GM12878 (cell line): ENCODE data around the gene VSX1. TPM values are rescaled to one million over a fixed set of nuclear protein-coding genes. Genes with fewer than 3 reads are reported as not detected.

Source experiments
- ATAC-seq: fragments of 200-7000 bp; cut with Tn5 transposase; 3 replicates; pipeline ENCODE4 v1.9.1; 2020; ENCODE audit warnings: mild to moderate bottlenecking, moderate library complexity
- BruUV-seq: library from RNA; stranded (reverse); fragments of 400-500 nt; replicated peaks from 2 replicates; lab custom pipeline; 2021; lab: Mats Ljungman, UMichigan
- CTCF ChIA-PET: fragments of 300-600 bp; sonication (Branson Sonifier 250); formaldehyde crosslinking; extraction: SDS; loops from one replicate; lab custom pipeline; 2021; ENCODE audit warnings: inconsistent platforms; lab: Yijun Ruan, JAX
- POLR2A ChIA-PET: fragments of 350-600 bp; formaldehyde crosslinking; extraction: SDS; loops from one replicate; lab custom pipeline; 2021; ENCODE audit warnings: inconsistent platforms; lab: Charles Lee
- RAD21 ChIA-PET: fragments of 300-600 bp; sonication (Branson Sonifier 250); formaldehyde crosslinking; loops from one replicate; lab custom pipeline; 2023; ENCODE audit warnings: antibody characterized with exemption; ENCODE audit not compliant: unreplicated experiment; lab: Charles Lee
- SMC1A ChIA-PET: fragments of 300-600 bp; sonication (Branson Sonifier 250); formaldehyde crosslinking; loops from one replicate; lab custom pipeline; 2023; ENCODE audit not compliant: unreplicated experiment, uncharacterized antibody; lab: Charles Lee
- DNase-seq: peaks from one replicate; pipeline ENCODE4 v3.0.0-alpha.2; 2011; ENCODE audit warnings: low read depth, low spot score
- FAIRE-seq: peaks from 3 replicates; lab custom pipeline; 2011; peaks lifted over from hg19 to GRCh38; lab: Jason Lieb, UNC
- H2AFZ ChIP-seq: 2 replicates; pipeline ENCODE4 v1.6.0; 2011; ENCODE audit warnings: low read depth, low read length, control low read depth; ENCODE audit not compliant: control insufficient read depth
- H3K27ac ChIP-seq: 2 replicates; pipeline ENCODE4 v1.5.1; 2011; ENCODE audit warnings: control low read depth; ENCODE audit not compliant: control insufficient read depth, insufficient read depth
- H3K27me3 ChIP-seq, 2 experiments: replicated peaks in 1 of 2; 2 replicates each; pipeline versions ENCODE4 v1.6.0 to v1.6.1; 2011; ENCODE audit warnings: low read length in 1 of 2; ENCODE audit not compliant: control insufficient read depth in 2 of 2, insufficient read depth in 2 of 2
- H3K36me3 ChIP-seq, 2 experiments: 2 replicates each; pipeline ENCODE4 v1.5.1; 2011; ENCODE audit warnings: low read length in 1 of 2; ENCODE audit not compliant: control insufficient read depth in 2 of 2, insufficient read depth in 2 of 2
- H3K4me1 ChIP-seq: 2 replicates; pipeline ENCODE4 v1.6.1; 2011; ENCODE audit warnings: mild to moderate bottlenecking, low read length, moderate library complexity, mixed read lengths; ENCODE audit not compliant: control insufficient read depth, insufficient read depth
- H3K4me2 ChIP-seq: 2 replicates; pipeline ENCODE4 v1.6.0; 2011; ENCODE audit warnings: control low read depth; ENCODE audit not compliant: control insufficient read depth, insufficient read depth
- H3K4me3 ChIP-seq: fragments of 200-600 bp; sonication (generic); 2 replicates; pipeline ENCODE4 v1.5.1; 2016
- H3K79me2 ChIP-seq: 2 replicates; pipeline ENCODE4 v1.6.0; 2011; ENCODE audit warnings: low read length; ENCODE audit not compliant: control insufficient read depth, insufficient read depth
- H3K9ac ChIP-seq: 2 replicates; pipeline ENCODE4 v1.8.0; 2011; ENCODE audit warnings: low read length, control low read depth, mixed read lengths; ENCODE audit not compliant: control insufficient read depth, insufficient read depth
- H3K9me3 ChIP-seq: replicated peaks from 3 replicates; pipeline ENCODE4 v1.5.1; 2011; ENCODE audit warnings: mild to moderate bottlenecking, low read length; ENCODE audit not compliant: control insufficient read depth, insufficient read depth
- H4K20me1 ChIP-seq: 2 replicates; pipeline ENCODE4 v1.6.0; 2011; ENCODE audit not compliant: control insufficient read depth, insufficient read depth
- CBX3 ChIP-seq: fragments of 200-600 bp; sonication (generic); IDR thresholded peaks from 2 replicates; pipeline ENCODE4 v1.6.1; 2016; ENCODE audit warnings: low read depth, borderline replicate concordance
- CHD1 ChIP-seq: IDR thresholded peaks from 2 replicates; pipeline ENCODE4 v1.6.1; 2012; ENCODE audit warnings: low read depth, low read length, improper control_type of control experiment
- CREB1 ChIP-seq: IDR thresholded peaks from 2 replicates; pipeline ENCODE4 v1.6.1; 2012; ENCODE audit warnings: low read depth, mild to moderate bottlenecking, inconsistent platforms
- GATAD2B ChIP-seq: fragments of 450-650 bp; conservative IDR thresholded peaks from 2 replicates; pipeline ENCODE4 v1.6.1; 2017; ENCODE audit warnings: low read depth, mild to moderate bottlenecking, moderate library complexity
- KAT2A ChIP-seq: conservative IDR thresholded peaks from 2 replicates; pipeline ENCODE4 v1.6.1; 2011; ENCODE audit warnings: low read depth, low read length; ENCODE audit not compliant: control insufficient read depth
- NFYA ChIP-seq: IDR thresholded peaks from 2 replicates; pipeline ENCODE4 v1.6.1; 2011; ENCODE audit warnings: low read depth, mild to moderate bottlenecking, low read length, improper control_type of control experiment, borderline replicate concordance
- PAX8 ChIP-seq: fragments of 450-650 bp; IDR thresholded peaks from 2 replicates; pipeline ENCODE4 v1.6.1; 2017; ENCODE audit warnings: mild to moderate bottlenecking, moderate library complexity
- POLR2A ChIP-seq: IDR thresholded peaks from 2 replicates; pipeline ENCODE4 v1.6.1; 2011; ENCODE audit warnings: low read depth, mild to moderate bottlenecking, low read length
- TAF1 ChIP-seq: IDR thresholded peaks from 2 replicates; pipeline ENCODE4 v1.6.1; 2011; ENCODE audit warnings: mild to moderate bottlenecking, low read depth, low read length, borderline replicate concordance
- ZNF622 ChIP-seq: fragments of 450-650 bp; IDR thresholded peaks from 2 replicates; pipeline ENCODE4 v1.6.1; 2017; ENCODE audit warnings: mild to moderate bottlenecking, inconsistent platforms
- ZZZ3 ChIP-seq: IDR thresholded peaks from 2 replicates; pipeline ENCODE4 v1.6.1; 2011; ENCODE audit warnings: low read depth; ENCODE audit not compliant: control insufficient read depth, insufficient read length
- WGBS: methylation state at CpG from one replicate; pipeline ENCODE4 v1.1.6; 2016; ENCODE audit warnings: low lambda C conversion rate; ENCODE audit not compliant: insufficient replicate concordance, insufficient coverage; ENCODE audit errors: missing lambda C conversion rate; 5-methylcytosine and 5-hydroxymethylcytosine counted together
- in situ Hi-C: fragments of 300-500 bp; cut with MboI; formaldehyde crosslinking; loops from 9 replicates; pipeline ENCODE4 v1.14.3; 2018; ENCODE audit warnings: mixed read lengths
- intact Hi-C: fragments of 100-400 bp; cut with micrococcal nuclease; formaldehyde crosslinking; loops from one replicate; pipeline ENCODE4 v1.14.2; 2022; ENCODE audit not compliant: unreplicated experiment
- polyA plus RNA-seq, 11 experiments: library from polyadenylated mRNA; depleted of rRNA in 4 of 11; unstranded in 6 of 11; stranded (reverse) in 5 of 11; fragments of >200 nt; fragmentation: Nextera tagmentation in 4 of 11; fragmentation: Illumina TruSeq in 1 of 11; extraction: Ambion mirVana in 4 of 11; extraction: Trizol in 1 of 11; gene quantifications; 1 replicate in 1 of 11; 2 replicates in 10 of 11; pipeline versions ENCODE4 v1.2.1 to v1.2.3, GENCODE V29; 2011 to 2016; ENCODE audit warnings: inconsistent platforms in 2 of 11, missing spikeins in 2 of 11, low read depth in 1 of 11
- total RNA-seq, 4 experiments: library from RNA; depleted of rRNA in 3 of 4; stranded (reverse); fragments of >200 nt in 3 of 4; fragmentation: Illumina TruSeq in 1 of 4; extraction: Trizol in 1 of 4; gene quantifications; 2 replicates each; pipeline versions ENCODE4 v1.2.1 to v1.2.3, GENCODE V29; 2013 to 2021
- TF ChIP-seq, protein P1 (sequence below): fragments of 450-650 bp; IDR thresholded peaks from 2 replicates; pipeline ENCODE4 v1.6.1; 2018; ENCODE audit warnings: borderline replicate concordance, mild to moderate bottlenecking; ENCODE audit not compliant: partially characterized antibody
- TF ChIP-seq, protein P2 (sequence below): fragments of 450-650 bp; IDR thresholded peaks from 2 replicates; pipeline ENCODE4 v1.6.1; 2017; ENCODE audit warnings: mild to moderate bottlenecking

The VSX1 gene
- total and polyA plus RNA-seq, 10 of the 15 experiments (the other 5 are each of a cell fraction or from before 2014, with no cell fraction given) = 0.05 TPM; not detected in 9

DNA sequence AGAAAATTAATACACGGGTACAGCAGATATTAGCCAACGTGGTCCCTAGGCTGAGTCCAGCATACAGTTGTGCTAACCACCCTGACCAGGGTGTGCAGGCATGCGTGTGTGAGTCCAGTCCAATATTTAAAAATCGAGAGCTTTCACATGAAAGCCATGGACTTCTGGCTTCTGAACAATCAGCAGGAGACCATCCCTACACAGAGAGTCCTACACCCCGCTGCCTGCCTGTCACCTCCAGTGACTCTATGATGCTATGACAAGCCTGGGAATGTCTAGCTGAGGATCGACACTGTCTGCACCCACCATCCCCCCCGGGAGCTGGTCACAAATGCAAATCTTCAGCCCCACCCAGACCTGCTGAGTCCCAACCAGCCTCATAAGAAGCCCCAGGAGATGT, 31.9 kb downstream of the VSX1 start:
- ChIA-PET RAD21 (no interaction called here), CTCF (interaction anchor here (1.0 kb wide), 1 partner anchor 15 kb away, joined by 3 read pairs; no protein-coding TSS in a partner anchor), SMC1A (interaction anchor here (1.2 kb wide), 1 partner anchor 13 kb away, joined by 3 read pairs; no protein-coding TSS in a partner anchor), POLR2A (no interaction called here)
- H3K36me3 ChIP-seq = peaks cover 4 to 11% of the 10 kb centered on the region in 2 experiments; a peak in 3 of 4 replicates
- in situ Hi-C loops (loop anchor here (10.0 to 25.0 kb wide), 2 partner anchors 355 to 1688 kb away; partner anchors contain the start of genes GINS1, GZF1 and NXT1), intact Hi-C loops (no loop called here)
- no TSS peak for BruUV-seq
- DNase-seq (no peak), FAIRE-seq (no peak), ATAC-seq (no peak)
- H3K27ac ChIP-seq = no peak overlapping the region
- no peak overlapping the region for H3K9ac ChIP-seq
- WGBS = 73% methylated on average over 7 of the region's 7 CpGs
- H3K79me2 ChIP-seq = peaks cover 8% of the 10 kb centered on the region
- no peak overlapping the region for H3K4me3 ChIP-seq
- H3K27me3 ChIP-seq = no peaks in the 10 kb centered on the region
- no peak overlapping the region for H3K4me2 ChIP-seq
- no peaks in the 10 kb centered on the region for H3K9me3 ChIP-seq
- peaks cover 5% of the 10 kb centered on the region; the same call in 1 of the 2 replicates for H4K20me1 ChIP-seq
- TF ChIP-seq TAF1 (no peak), GATAD2B (no peak), CBX3 (no peak), NFYA (no peak), ZNF622 (no peak), POLR2A (no peak), CREB1 (no peak), CHD1 (no peak), KAT2A (no peak), ZZZ3 (no peak), PAX8 (no peak)
- TF ChIP-seq, protein P1, sequence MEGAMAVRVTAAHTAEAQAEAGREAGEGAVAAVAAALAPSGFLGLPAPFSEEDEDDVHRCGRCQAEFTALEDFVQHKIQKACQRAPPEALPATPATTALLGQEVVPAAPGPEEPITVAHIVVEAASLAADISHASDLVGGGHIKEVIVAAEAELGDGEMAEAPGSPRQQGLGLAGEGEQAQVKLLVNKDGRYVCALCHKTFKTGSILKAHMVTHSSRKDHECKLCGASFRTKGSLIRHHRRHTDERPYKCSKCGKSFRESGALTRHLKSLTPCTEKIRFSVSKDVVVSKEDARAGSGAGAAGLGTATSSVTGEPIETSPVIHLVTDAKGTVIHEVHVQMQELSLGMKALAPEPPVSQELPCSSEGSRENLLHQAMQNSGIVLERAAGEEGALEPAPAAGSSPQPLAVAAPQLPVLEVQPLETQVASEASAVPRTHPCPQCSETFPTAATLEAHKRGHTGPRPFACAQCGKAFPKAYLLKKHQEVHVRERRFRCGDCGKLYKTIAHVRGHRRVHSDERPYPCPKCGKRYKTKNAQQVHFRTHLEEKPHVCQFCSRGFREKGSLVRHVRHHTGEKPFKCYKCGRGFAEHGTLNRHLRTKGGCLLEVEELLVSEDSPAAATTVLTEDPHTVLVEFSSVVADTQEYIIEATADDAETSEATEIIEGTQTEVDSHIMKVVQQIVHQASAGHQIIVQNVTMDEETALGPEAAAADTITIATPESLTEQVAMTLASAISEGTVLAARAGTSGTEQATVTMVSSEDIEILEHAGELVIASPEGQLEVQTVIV = no peak
- TF ChIP-seq, protein P2, sequence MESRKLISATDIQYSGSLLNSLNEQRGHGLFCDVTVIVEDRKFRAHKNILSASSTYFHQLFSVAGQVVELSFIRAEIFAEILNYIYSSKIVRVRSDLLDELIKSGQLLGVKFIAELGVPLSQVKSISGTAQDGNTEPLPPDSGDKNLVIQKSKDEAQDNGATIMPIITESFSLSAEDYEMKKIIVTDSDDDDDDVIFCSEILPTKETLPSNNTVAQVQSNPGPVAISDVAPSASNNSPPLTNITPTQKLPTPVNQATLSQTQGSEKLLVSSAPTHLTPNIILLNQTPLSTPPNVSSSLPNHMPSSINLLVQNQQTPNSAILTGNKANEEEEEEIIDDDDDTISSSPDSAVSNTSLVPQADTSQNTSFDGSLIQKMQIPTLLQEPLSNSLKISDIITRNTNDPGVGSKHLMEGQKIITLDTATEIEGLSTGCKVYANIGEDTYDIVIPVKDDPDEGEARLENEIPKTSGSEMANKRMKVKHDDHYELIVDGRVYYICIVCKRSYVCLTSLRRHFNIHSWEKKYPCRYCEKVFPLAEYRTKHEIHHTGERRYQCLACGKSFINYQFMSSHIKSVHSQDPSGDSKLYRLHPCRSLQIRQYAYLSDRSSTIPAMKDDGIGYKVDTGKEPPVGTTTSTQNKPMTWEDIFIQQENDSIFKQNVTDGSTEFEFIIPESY = no peak
- peaks cover 38% of the 10 kb centered on the region for H3K4me1 ChIP-seq
- H2AFZ ChIP-seq = no peak overlapping the region
